H1 (cell line): Measurements from ENCODE around the gene DNM2. TPM values are rescaled to one million over a fixed set of nuclear protein-coding genes. Genes with fewer than 3 reads are reported as not detected.
A peak's percentile ranks its signal among the peaks of the same experiment; 100 is the strongest.

Source experiments
- CTCF ChIA-PET: fragments of 300-600 bp; sonication (Branson Sonifier 250); formaldehyde crosslinking; loops from one replicate; lab custom pipeline; 2021; ENCODE audit not compliant: partially characterized antibody; lab: Charles Lee
- POLR2A ChIA-PET: fragments of 300-600 bp; sonication (Branson Sonifier 250); formaldehyde crosslinking; loops from one replicate; lab custom pipeline; 2021; ENCODE audit warnings: inconsistent platforms; ENCODE audit not compliant: partially characterized antibody; lab: Charles Lee
- DNase-seq, 2 experiments: peaks; one replicate each; pipeline versions ENCODE4 v3.0.0 to v3.0.0-alpha.2; 2010 to 2022; ENCODE audit warnings: low spot score in 2 of 2, low read depth in 1 of 2, mixed read lengths in 1 of 2
- FAIRE-seq: peaks from 2 replicates; lab custom pipeline; 2011; peaks lifted over from hg19 to GRCh38; lab: Jason Lieb, UNC
- H2AFZ ChIP-seq: 2 replicates; pipeline ENCODE4 v1.8.1; 2012; ENCODE audit warnings: low read length, inconsistent platforms
- H2AK5ac ChIP-seq: 2 replicates; pipeline ENCODE4 v1.6.1; 2013; ENCODE audit warnings: low read depth, low read length
- H2BK120ac ChIP-seq: replicated peaks from 2 replicates; pipeline ENCODE3; 2013; ENCODE audit warnings: low read depth, low read length, inconsistent platforms
- H2BK12ac ChIP-seq: 2 replicates; pipeline ENCODE4 v1.6.1; 2013; ENCODE audit warnings: low read depth, low read length
- H2BK15ac ChIP-seq: 2 replicates; pipeline ENCODE4 v1.6.1; 2013; ENCODE audit warnings: low read length
- H2BK20ac ChIP-seq: 2 replicates; pipeline ENCODE4 v1.6.1; 2013; ENCODE audit warnings: low read length
- H2BK5ac ChIP-seq: 2 replicates; pipeline ENCODE4 v1.6.1; 2013; ENCODE audit warnings: low read depth, low read length
- H3K14ac ChIP-seq: 2 replicates; pipeline ENCODE4 v1.6.1; 2013; ENCODE audit warnings: inconsistent platforms; ENCODE audit not compliant: insufficient read length
- H3K18ac ChIP-seq: 2 replicates; pipeline ENCODE4 v1.6.1; 2013; ENCODE audit warnings: low read length; ENCODE audit errors: extremely low read depth
- H3K23ac ChIP-seq: 2 replicates; pipeline ENCODE4 v1.6.1; 2013; ENCODE audit warnings: inconsistent platforms; ENCODE audit not compliant: insufficient read length
- H3K23me2 ChIP-seq: 2 replicates; pipeline ENCODE4 v1.6.1; 2013; ENCODE audit warnings: low read depth, low read length
- H3K27ac ChIP-seq: 2 replicates; pipeline ENCODE4 v1.6.1; 2011; ENCODE audit warnings: low read depth, low read length, inconsistent platforms
- H3K27me3 ChIP-seq, 4 experiments: replicated peaks in 1 of 4; 1 replicate in 1 of 4; 2 replicates in 3 of 4; pipeline versions ENCODE4 v1.6.1 to v1.8.1; 2011 to 2013; ENCODE audit warnings: low read length in 3 of 4, mild to moderate bottlenecking in 3 of 4, inconsistent platforms in 2 of 4, mixed read lengths in 2 of 4, moderate library complexity in 1 of 4; ENCODE audit not compliant: control insufficient read depth in 3 of 4, insufficient read depth in 3 of 4; ENCODE audit errors: extremely low read depth in 1 of 4
- H3K36me3 ChIP-seq, 4 experiments: 2 replicates each; pipeline versions ENCODE4 v1.6.1 to v1.8.1; 2011 to 2013; ENCODE audit warnings: mild to moderate bottlenecking in 4 of 4, low read length in 3 of 4, moderate library complexity in 2 of 4, control low read depth in 1 of 4, inconsistent platforms in 1 of 4; ENCODE audit not compliant: insufficient read depth in 4 of 4, control insufficient read depth in 2 of 4
- H3K4ac ChIP-seq: replicated peaks from 2 replicates; pipeline ENCODE3; 2013; ENCODE audit warnings: low read length, low read depth, mixed read lengths, inconsistent platforms; ENCODE audit not compliant: insufficient read length
- H3K4me1 ChIP-seq, 4 experiments: replicated peaks in 1 of 4; 1 replicate in 1 of 4; 2 replicates in 3 of 4; pipeline versions ENCODE4 v1.6.1 to v1.8.1; 2011 to 2013; ENCODE audit warnings: low read length in 3 of 4, inconsistent platforms in 2 of 4, mixed read lengths in 1 of 4; ENCODE audit not compliant: insufficient read depth in 4 of 4, control insufficient read depth in 3 of 4
- H3K4me2 ChIP-seq, 2 experiments: 2 replicates each; pipeline versions ENCODE4 v1.6.1 to v1.8.1; 2011 to 2013; ENCODE audit warnings: low read depth in 2 of 2, low read length in 2 of 2, control low read depth in 1 of 2, inconsistent platforms in 1 of 2, mild to moderate bottlenecking in 1 of 2; ENCODE audit not compliant: insufficient read depth in 1 of 2
- H3K4me3 ChIP-seq, 4 experiments: fragments of 200-600, 300-600 bp in 1 of 4; sonication (generic), shearing (Covaris generic), sonication (Bioruptor Twin) in 1 of 4; 2 replicates each; pipeline versions ENCODE4 v1.5.1 to v1.8.1; 2011 to 2016; ENCODE audit warnings: low read length in 4 of 4, low read depth in 3 of 4, control low read depth in 2 of 4, inconsistent platforms in 2 of 4, mild to moderate bottlenecking in 2 of 4, mixed read lengths in 1 of 4, moderate library complexity in 1 of 4; ENCODE audit not compliant: insufficient read depth in 2 of 4; ENCODE audit errors: extremely low read depth in 1 of 4
- H3K56ac ChIP-seq: replicated peaks from 2 replicates; pipeline ENCODE3; 2013; ENCODE audit warnings: low read depth, mild to moderate bottlenecking, mixed read lengths, low read length, inconsistent platforms; ENCODE audit not compliant: insufficient read length
- H3K79me1 ChIP-seq: 2 replicates; pipeline ENCODE4 v1.6.1; 2013; ENCODE audit warnings: low read depth, low read length, control low read depth
- H3K79me2 ChIP-seq, 2 experiments: 2 replicates each; pipeline versions ENCODE4 v1.6.1 to v1.8.1; 2012 to 2013; ENCODE audit warnings: low read length in 2 of 2, mild to moderate bottlenecking in 2 of 2, inconsistent platforms in 1 of 2; ENCODE audit not compliant: insufficient read depth in 2 of 2, control insufficient read depth in 1 of 2
- H3K9ac ChIP-seq, 4 experiments: replicated peaks in 1 of 4; 1 replicate in 1 of 4; 2 replicates in 3 of 4; pipeline versions ENCODE4 v1.6.1 to v1.8.1; 2011 to 2013; ENCODE audit warnings: low read depth in 3 of 4, low read length in 3 of 4, control low read depth in 2 of 4, mild to moderate bottlenecking in 2 of 4, moderate library complexity in 2 of 4, inconsistent platforms in 1 of 4; ENCODE audit errors: extremely low read depth in 1 of 4
- H3K9me3 ChIP-seq, 2 experiments: 2 replicates each; pipeline versions ENCODE4 v1.6.1 to v1.8.1; 2012 to 2013; ENCODE audit warnings: mild to moderate bottlenecking in 2 of 2, moderate library complexity in 2 of 2, control low read depth in 1 of 2, inconsistent platforms in 1 of 2, low read depth in 1 of 2, low read length in 1 of 2, mixed read lengths in 1 of 2; ENCODE audit not compliant: insufficient read depth in 2 of 2
- H4K20me1 ChIP-seq, 2 experiments: replicated peaks in 1 of 2; 2 replicates each; pipeline versions ENCODE3 to v1.8.1; 2011 to 2013; ENCODE audit warnings: inconsistent platforms in 2 of 2, low read length in 2 of 2, mild to moderate bottlenecking in 1 of 2; ENCODE audit not compliant: insufficient read depth in 2 of 2, control insufficient read depth in 1 of 2
- H4K5ac ChIP-seq: 2 replicates; pipeline ENCODE4 v1.6.1; 2013; ENCODE audit warnings: low read length, low read depth, mixed read lengths, inconsistent platforms; ENCODE audit not compliant: insufficient read length
- H4K8ac ChIP-seq: 2 replicates; pipeline ENCODE4 v1.8.0; 2013; ENCODE audit warnings: mild to moderate bottlenecking, moderate library complexity, low read length, inconsistent platforms; ENCODE audit not compliant: insufficient read depth; ENCODE audit errors: extremely low read depth
- H4K91ac ChIP-seq: replicated peaks from 2 replicates; pipeline ENCODE3; 2013; ENCODE audit warnings: low read length, mixed read lengths, inconsistent platforms; ENCODE audit not compliant: insufficient read length
- CHD2 ChIP-seq: IDR thresholded peaks from 2 replicates; pipeline ENCODE4 v1.6.1; 2012; ENCODE audit warnings: low read length, improper control_type of control experiment
- GTF2F1 ChIP-seq: IDR thresholded peaks from 2 replicates; pipeline ENCODE4 v1.6.1; 2012; ENCODE audit warnings: low read depth, low read length, improper control_type of control experiment, borderline replicate concordance
- JUND ChIP-seq: IDR thresholded peaks from 2 replicates; pipeline ENCODE4 v1.6.1; 2011; ENCODE audit warnings: mild to moderate bottlenecking, improper control_type of control experiment, low read length
- KDM1A ChIP-seq: fragments of 200-600, 300-600 bp; sonication (generic); IDR thresholded peaks from 2 replicates; pipeline ENCODE4 v1.7.1; 2016; ENCODE audit warnings: mild to moderate bottlenecking, low read length, borderline replicate concordance
- MAX ChIP-seq: IDR thresholded peaks from 2 replicates; pipeline ENCODE4 v1.6.1; 2012; ENCODE audit warnings: inconsistent platforms
- RNF2 ChIP-seq: fragments of 200-900, 300-1000 bp; sonication (generic); IDR thresholded peaks from 2 replicates; pipeline ENCODE4 v1.7.1; 2016; ENCODE audit warnings: borderline replicate concordance, low read depth, mild to moderate bottlenecking, antibody characterized with exemption, low read length; ENCODE audit not compliant: poor library complexity, severe bottlenecking; ENCODE audit errors: missing control alignments
- SAP30 ChIP-seq: fragments of 300-600 bp; sonication (generic); IDR thresholded peaks from 2 replicates; pipeline ENCODE4 v1.7.1; 2012; ENCODE audit warnings: low read length, moderate library complexity, mild to moderate bottlenecking, inconsistent platforms; ENCODE audit not compliant: insufficient read depth, insufficient replicate concordance
- TCF12 ChIP-seq: IDR thresholded peaks from 2 replicates; pipeline ENCODE4 v1.6.1; 2011; ENCODE audit warnings: low read depth, mild to moderate bottlenecking, low read length
- WGBS, 2 experiments: shearing (Covaris generic) in 1 of 2; methylation state at CpG; one replicate each; pipeline versions ENCODE4 v1.1.6 to v1.1.7; 2013 to 2015; ENCODE audit warnings: low lambda C conversion rate in 2 of 2, mixed read lengths in 2 of 2, inconsistent platforms in 1 of 2, low coverage in 1 of 2, missing lambda C conversion rate in 1 of 2; ENCODE audit not compliant: insufficient replicate concordance in 2 of 2, insufficient coverage in 1 of 2, insufficient read length in 1 of 2; ENCODE audit errors: extremely low coverage in 1 of 2, missing lambda C conversion rate in 1 of 2; 5-methylcytosine and 5-hydroxymethylcytosine counted together
- polyA plus RNA-seq, 7 experiments: library from polyadenylated mRNA; depleted of rRNA in 3 of 7; stranded (reverse) in 5 of 7; unstranded in 2 of 7; fragments of >200 nt in 5 of 7; fragments of 200-250 nt in 2 of 7; gene quantifications; 1 replicate in 5 of 7; 2 replicates in 1 of 7; 4 replicates in 1 of 7; pipeline versions ENCODE4 v1.2.1 to v1.2.3, GENCODE V29; 2011 to 2013; ENCODE audit warnings: missing spikeins in 2 of 7, mixed read lengths in 2 of 7
- total RNA-seq: library from RNA; stranded (reverse); fragmentation: NEBNext Ultra II Directional; extraction: Animal tissue kit (Norgen Biotek cat#: 25700); gene quantifications from 2 replicates; pipeline ENCODE4 v1.2.1, GENCODE V29; 2021

DNM2 gene
- total and polyA plus RNA-seq, 2 of the 8 experiments (the other 6 are each of a cell fraction or from before 2014, with no cell fraction given) = 61.9 to 120 TPM

- no peak overlapping the region for H2AK5ac ChIP-seq
- CTCF ChIA-PET = interaction anchor here (0.7 to 1.4 kb wide), 3 partner anchors 14 to 79 kb away, joined by 3 to 4 read pairs (median 3); no protein-coding TSS in a partner anchor
- TF ChIP-seq GTF2F1 (no peak), RNF2 (no peak), JUND (no peak), MAX (no peak), SAP30 (no peak), KDM1A (no peak), CHD2 (no peak), TCF12 (no peak)
- no peak overlapping the region for H4K91ac ChIP-seq
- DNase-seq = no peak
- no peak overlapping the region for H2BK15ac ChIP-seq
- H3K79me1 ChIP-seq = no peaks in the 10 kb centered on the region
- no peak overlapping the region; the same call in 1 of the 2 replicates for H2BK5ac ChIP-seq
- POLR2A ChIA-PET = interaction anchor here (1.2 kb wide), 1 partner anchor 80 kb away, joined by 4 read pairs; the partner anchor contains the start of gene DNM2
- H3K14ac ChIP-seq = no peak overlapping the region
- H4K20me1 ChIP-seq = no peaks in the 10 kb centered on the region
- H3K23me2 ChIP-seq = no peaks in the 10 kb centered on the region; the same call in 1 of the 2 replicates
- no peaks in the 10 kb centered on the region for H3K4me1 ChIP-seq
- no peak overlapping the region for H2BK20ac ChIP-seq
- H3K27me3 ChIP-seq = no peaks in the 10 kb centered on the region
- 0 out of 2 replicates have a peak overlapping the region, but pooled peaks have one; percentile 18 for H4K8ac ChIP-seq
- no peak overlapping the region for H3K18ac ChIP-seq
- no peak overlapping the region for H3K27ac ChIP-seq
- no peak overlapping the region for H3K4me3 ChIP-seq
- H3K4ac ChIP-seq = no peak overlapping the region
- no peaks in the 10 kb centered on the region for H3K79me2 ChIP-seq
- no peak overlapping the region for H2BK12ac ChIP-seq
- H2BK120ac ChIP-seq = no peak overlapping the region
- 91% methylated on average over 17 of the region's 19 CpGs; no CpG with 5 or more reads in 1 of the 2 experiments for WGBS, 2 experiments
- no peak overlapping the region for H3K23ac ChIP-seq
- H3K36me3 ChIP-seq = peaks cover 3 to 35% (median 21%) of the 10 kb centered on the region in 4 experiments; a peak in 6 of 8 replicates
- H3K56ac ChIP-seq = no peak overlapping the region
- H2AFZ ChIP-seq = no peak overlapping the region
- no peaks in the 10 kb centered on the region for H3K9me3 ChIP-seq
- FAIRE-seq = no peak
- no peak overlapping the region for H3K9ac ChIP-seq
- H4K5ac ChIP-seq = no peak overlapping the region
- no peak overlapping the region for H3K4me2 ChIP-seq
These were observed 79.8 kb downstream of the DNM2 start for GRCh38 chr19:10797541-10798256.
